ENCODE results near the gene RUNX3.

Gene RUNX3

DNA sequence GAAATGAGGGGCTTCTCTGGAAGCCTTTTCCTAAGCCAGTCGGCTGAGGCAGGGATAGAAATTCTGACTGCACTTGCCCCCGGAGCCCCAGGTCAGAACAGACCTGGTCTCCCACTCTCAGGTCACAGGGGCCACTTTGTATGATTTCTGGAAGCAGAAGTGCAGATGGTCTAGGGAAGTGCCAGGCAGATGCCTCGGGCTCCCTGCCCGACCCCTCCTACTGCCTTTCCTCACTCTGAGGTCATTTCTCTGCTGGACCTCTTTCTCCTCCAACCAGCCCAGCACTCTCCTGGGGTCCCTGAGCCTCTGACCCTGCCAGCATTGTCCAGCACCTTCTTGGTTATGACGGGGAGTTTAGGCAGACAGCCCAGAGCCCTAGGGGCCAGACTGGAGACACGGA is 8.7 kb downstream of the RUNX3 start:
- TF ChIP-seq RAD21 (IDR thresholded peaks at IDR 0.05; ENCODE audit: low read depth), result no peak
- no peak for TF ChIP-seq CEBPB (IDR thresholded peaks at IDR 0.05)
- TF ChIP-seq FOXM1 (IDR thresholded peaks at IDR 0.05; ENCODE audit: borderline replicate concordance, low read depth), result no peak
- no peak for TF ChIP-seq REST (IDR thresholded peaks at IDR 0.05; ENCODE audit: low read depth)
- TF ChIP-seq CREB1 (IDR thresholded peaks at IDR 0.05; ENCODE audit: low read depth), result no peak

- no peak for TF ChIP-seq RAD21 (IDR thresholded peaks at IDR 0.05; ENCODE audit: low read depth)
- no peak for TF ChIP-seq TAF1 (IDR thresholded peaks at IDR 0.05; ENCODE audit: low read depth)
- TF ChIP-seq FOXM1 (IDR thresholded peaks at IDR 0.05; ENCODE audit: borderline replicate concordance, low read depth), result no peak
- no peak for TF ChIP-seq EP300 (IDR thresholded peaks at IDR 0.05; ENCODE audit: borderline replicate concordance)
- no peak for TF ChIP-seq MAX (IDR thresholded peaks at IDR 0.05)
- no peak for TF ChIP-seq TCF12 (IDR thresholded peaks at IDR 0.05; ENCODE audit: low read depth)
- no peak for TF ChIP-seq NFIC (IDR thresholded peaks at IDR 0.05)
Measured at GRCh38 chr1:24920533-24920925, 9.5 kb downstream of the RUNX3 start.

DNA sequence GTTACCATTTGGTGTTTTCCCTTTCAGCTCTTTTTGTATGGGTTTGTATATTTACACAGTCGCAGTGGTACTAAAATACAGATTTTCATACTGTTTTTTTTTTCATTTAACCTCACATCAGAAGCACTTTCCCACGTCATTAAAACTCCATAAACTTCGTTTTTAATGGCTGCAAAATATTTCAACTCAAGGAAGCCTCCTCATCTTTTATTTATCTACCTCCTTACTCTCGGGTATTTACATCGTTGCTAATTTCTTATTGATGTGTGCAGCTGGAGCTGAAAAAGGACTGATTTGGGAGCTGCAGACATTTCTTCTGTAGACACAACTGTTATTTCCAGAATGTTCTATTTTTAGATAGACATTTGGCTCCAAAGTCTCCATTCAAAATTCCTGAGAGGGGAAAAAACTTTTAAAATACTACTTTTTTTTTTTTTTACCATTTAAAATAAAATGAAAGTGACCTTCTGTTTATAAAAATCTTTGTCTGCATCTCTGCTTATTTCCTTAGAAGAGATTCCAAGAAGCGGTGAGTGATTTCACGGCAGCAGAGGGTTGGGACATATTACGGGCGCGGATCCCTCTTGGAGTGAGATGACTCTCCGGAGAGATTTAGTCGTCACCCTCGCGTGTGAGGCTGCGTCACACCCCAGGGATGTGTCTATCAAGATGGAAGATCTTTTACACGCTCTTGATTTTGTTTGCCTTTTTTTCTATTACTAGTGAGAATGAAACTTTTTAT is 10.1 kb downstream of the RUNX3 start:
- TF ChIP-seq CREB1 (IDR thresholded peaks at IDR 0.05; ENCODE audit: low read depth), result no peak

GRCh38 chr1:24918995-24919605 is 11.0 kb downstream of the RUNX3 start:
- TF ChIP-seq CEBPB (IDR thresholded peaks at IDR 0.05) (no peak), CREB1 (IDR thresholded peaks at IDR 0.05; ENCODE audit: low read depth) (no peak), REST (IDR thresholded peaks at IDR 0.05; ENCODE audit: low read depth) (no peak), TAF1 (IDR thresholded peaks at IDR 0.05; ENCODE audit: low read depth) (no peak), EP300 (IDR thresholded peaks at IDR 0.05; ENCODE audit: borderline replicate concordance) (no peak), TCF12 (IDR thresholded peaks at IDR 0.05; ENCODE audit: low read depth) (no peak), NFIC (IDR thresholded peaks at IDR 0.05) (no peak), YY1 (IDR thresholded peaks at IDR 0.05; ENCODE audit: low read depth) (no peak), TEAD4 (IDR thresholded peaks at IDR 0.05) (no peak), MAX (IDR thresholded peaks at IDR 0.05) (no peak), ZBTB7A (IDR thresholded peaks at IDR 0.05; ENCODE audit: low read depth) (no peak), EGR1 (IDR thresholded peaks at IDR 0.05) (no peak), RAD21 (IDR thresholded peaks at IDR 0.05; ENCODE audit: low read depth) (no peak), FOXM1 (IDR thresholded peaks at IDR 0.05; ENCODE audit: borderline replicate concordance, low read depth) (no peak)
- TF ChIP-seq, protein P1, sequence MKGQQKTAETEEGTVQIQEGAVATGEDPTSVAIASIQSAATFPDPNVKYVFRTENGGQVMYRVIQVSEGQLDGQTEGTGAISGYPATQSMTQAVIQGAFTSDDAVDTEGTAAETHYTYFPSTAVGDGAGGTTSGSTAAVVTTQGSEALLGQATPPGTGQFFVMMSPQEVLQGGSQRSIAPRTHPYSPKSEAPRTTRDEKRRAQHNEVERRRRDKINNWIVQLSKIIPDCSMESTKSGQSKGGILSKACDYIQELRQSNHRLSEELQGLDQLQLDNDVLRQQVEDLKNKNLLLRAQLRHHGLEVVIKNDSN (IDR thresholded peaks at IDR 0.05), result no peak

DNA sequence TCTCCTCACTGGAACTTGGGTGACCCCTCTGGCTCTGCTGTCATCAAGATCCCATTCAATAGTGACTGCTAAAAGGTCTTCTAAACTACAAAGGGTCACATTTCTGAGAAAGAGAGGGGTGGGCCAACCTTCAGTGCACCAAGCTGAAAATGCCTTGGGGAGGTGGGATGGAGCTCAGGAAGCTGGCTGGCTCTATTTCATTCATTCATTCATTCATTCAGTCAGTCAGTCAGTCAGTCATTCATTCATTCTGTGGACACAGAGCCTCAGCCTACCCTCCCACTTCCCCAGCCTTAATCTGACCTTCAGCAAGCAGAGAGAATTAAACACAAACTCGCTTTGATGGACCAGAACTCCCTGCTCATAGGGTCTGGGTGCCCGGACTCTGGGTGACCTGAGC is 11.7 kb downstream of the RUNX3 start:
- TF ChIP-seq MAX (IDR thresholded peaks at IDR 0.05), result no peak
- TF ChIP-seq YY1 (IDR thresholded peaks at IDR 0.05; ENCODE audit: low read depth), result no peak
- TF ChIP-seq ZBTB7A (IDR thresholded peaks at IDR 0.05; ENCODE audit: low read depth), result no peak
- TF ChIP-seq RAD21 (IDR thresholded peaks at IDR 0.05; ENCODE audit: low read depth), result no peak
- TF ChIP-seq REST (IDR thresholded peaks at IDR 0.05; ENCODE audit: low read depth), result no peak
- TF ChIP-seq CREB1 (IDR thresholded peaks at IDR 0.05; ENCODE audit: low read depth), result no peak
- no peak for TF ChIP-seq EGR1 (IDR thresholded peaks at IDR 0.05)
- no peak for TF ChIP-seq CEBPB (IDR thresholded peaks at IDR 0.05)
- no peak for TF ChIP-seq EP300 (IDR thresholded peaks at IDR 0.05; ENCODE audit: borderline replicate concordance)
- no peak for TF ChIP-seq FOXM1 (IDR thresholded peaks at IDR 0.05; ENCODE audit: borderline replicate concordance, low read depth)
- TF ChIP-seq TCF12 (IDR thresholded peaks at IDR 0.05; ENCODE audit: low read depth), result no peak
- TF ChIP-seq, protein P1 (IDR thresholded peaks at IDR 0.05), result no peak
- no peak for TF ChIP-seq TAF1 (IDR thresholded peaks at IDR 0.05; ENCODE audit: low read depth)
- no peak for TF ChIP-seq TEAD4 (IDR thresholded peaks at IDR 0.05)
- no peak for TF ChIP-seq NFIC (IDR thresholded peaks at IDR 0.05)
